NAMALWA (cell line): ENCODE results near the gene CUEDC2.
A peak's percentile ranks its signal among the peaks of the same experiment; 100 is the strongest.

Experiments used
- DNase-seq: peaks from one replicate; pipeline ENCODE4 v3.0.0-alpha.2; 2015; ENCODE audit warnings: low spot score

CUEDC2 gene, protein sequence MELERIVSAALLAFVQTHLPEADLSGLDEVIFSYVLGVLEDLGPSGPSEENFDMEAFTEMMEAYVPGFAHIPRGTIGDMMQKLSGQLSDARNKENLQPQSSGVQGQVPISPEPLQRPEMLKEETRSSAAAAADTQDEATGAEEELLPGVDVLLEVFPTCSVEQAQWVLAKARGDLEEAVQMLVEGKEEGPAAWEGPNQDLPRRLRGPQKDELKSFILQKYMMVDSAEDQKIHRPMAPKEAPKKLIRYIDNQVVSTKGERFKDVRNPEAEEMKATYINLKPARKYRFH

GRCh38 chr10:102432162-102432950 lies at the start of gene CUEDC2:
Gene CUEDC2 (minus strand): TSS chr10:102432574. CDS start chr10:102425188, 7,386 bp downstream.
- DNase-seq: peak; percentile 97

- DNase-seq: no peak
Measured at GRCh38 chr10:102480396-102480795, 48.0 kb upstream of the CUEDC2 start.

GRCh38 chr10:102479651-102480050 lies 47.3 kb upstream of the CUEDC2 start:
- no peak for DNase-seq

- DNase-seq: no peak
Measured at GRCh38 chr10:102476466-102477141, 44.2 kb upstream of the CUEDC2 start.

DNA sequence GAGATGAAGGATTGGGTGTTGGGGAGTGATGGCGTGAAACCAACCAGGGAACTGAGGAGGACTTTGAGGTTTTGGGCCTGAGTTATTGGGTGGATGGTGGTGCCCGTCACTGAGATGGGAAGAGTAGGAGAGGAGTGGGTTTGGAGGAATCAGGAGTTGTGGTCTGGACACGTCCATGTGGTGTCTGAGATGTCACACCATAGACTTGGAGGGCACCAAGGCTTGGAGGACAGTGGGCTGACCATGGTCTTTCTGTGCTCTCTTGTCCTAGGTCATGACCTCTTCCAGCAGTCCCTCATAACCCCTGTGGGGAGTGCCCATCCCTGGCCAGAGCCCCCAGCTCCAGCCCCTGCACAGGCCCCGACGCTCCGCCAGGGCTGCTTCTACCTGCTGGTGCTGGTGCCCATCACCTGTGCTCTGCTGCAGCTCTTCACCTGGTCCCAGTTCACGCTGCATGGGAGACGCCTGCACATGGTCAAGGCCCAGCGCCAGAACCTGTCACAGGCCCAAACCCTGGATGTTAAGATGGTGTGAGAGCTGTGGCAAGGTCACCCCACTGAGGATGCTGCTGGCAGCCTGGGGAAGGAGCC lies 43.2 kb upstream of the CUEDC2 start:
- no peak for DNase-seq

DNA sequence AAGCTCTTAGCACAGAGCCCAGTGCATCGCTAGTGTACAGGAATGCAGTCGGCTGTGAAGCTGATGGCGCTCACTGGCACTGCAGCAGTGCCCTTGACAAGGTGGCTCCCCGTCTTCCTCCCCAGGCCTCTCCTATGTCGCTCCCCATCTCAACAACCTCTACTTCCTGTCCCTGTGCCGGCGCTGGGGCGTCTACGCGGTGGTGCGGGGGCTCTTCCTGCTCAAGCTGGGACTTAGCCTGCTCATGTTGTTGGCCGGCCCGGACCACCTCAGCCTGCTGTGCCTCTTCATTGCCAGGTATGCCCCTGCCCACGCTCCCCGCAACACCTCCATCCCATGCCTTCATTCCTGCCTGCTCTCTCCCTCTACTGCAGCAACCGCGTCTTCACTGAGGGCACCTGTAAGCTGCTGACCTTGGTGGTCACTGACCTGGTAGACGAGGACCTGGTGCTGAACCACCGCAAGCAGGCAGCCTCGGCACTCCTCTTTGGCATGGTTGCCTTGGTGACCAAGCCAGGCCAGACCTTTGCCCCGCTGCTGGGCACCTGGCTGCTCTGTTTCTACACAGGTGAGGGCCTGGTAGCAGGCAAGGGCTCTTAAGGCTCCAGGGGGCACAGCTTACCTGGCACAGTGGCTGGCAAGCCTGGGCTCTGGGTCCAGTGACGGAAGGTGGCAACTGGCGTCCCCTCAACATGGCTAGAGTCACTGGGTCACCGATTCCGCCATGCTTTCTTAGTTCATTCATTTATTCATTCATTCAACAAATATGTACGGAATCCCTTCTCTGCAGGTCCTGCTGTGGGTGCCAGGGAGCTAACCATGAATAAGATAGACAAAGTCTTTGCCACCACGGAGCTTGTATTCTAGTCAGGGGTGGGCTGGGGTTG lies 41.3 kb upstream of the CUEDC2 start:
- no peak for DNase-seq

GRCh38 chr10:102470579-102471546 lies 38.5 kb upstream of the CUEDC2 start:
- no peak for DNase-seq

DNA sequence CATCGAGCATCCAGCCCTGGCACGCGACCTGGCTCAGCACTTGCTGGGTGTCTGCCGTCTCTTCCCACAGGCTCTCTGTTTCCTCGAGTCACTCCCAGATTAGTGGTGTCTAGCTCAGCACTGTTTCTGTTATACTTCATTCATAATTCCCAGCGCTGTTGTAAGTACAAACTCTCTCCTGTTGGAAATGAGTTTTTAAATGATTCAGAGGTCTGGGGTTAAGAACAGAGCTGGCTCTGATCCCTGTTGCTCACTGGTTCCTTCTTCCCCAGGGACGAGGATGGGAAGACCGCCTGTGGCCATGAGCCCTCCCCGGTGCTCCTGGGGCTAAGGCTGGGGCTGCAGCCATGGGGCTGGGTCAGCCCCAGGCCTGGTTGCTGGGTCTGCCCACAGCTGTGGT lies 36.3 kb upstream of the CUEDC2 start:
- no peak for DNase-seq

DNA sequence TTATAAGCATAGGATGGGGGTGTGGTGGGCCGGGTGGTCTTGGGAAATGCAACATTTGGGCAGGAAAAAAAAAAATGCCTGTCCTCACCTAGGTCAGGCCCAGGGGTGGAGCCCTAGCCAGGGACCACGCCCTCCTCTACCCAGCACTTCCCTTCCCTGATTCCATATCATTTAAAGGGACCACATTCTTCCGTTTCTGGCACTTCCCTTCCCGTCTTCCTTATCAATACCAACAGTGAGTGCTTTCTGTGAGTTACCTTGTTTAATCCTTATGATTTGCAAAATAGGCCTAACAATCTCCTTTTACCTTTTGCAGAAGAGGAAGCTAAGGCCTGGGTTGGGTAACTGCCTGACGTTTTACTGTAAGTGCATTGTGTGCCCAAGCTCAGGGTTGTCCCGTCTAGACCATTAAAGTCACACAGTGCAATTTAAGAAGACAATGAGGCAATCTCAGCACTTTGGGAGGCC lies 35.6 kb upstream of the CUEDC2 start:
- no peak for DNase-seq

DNA sequence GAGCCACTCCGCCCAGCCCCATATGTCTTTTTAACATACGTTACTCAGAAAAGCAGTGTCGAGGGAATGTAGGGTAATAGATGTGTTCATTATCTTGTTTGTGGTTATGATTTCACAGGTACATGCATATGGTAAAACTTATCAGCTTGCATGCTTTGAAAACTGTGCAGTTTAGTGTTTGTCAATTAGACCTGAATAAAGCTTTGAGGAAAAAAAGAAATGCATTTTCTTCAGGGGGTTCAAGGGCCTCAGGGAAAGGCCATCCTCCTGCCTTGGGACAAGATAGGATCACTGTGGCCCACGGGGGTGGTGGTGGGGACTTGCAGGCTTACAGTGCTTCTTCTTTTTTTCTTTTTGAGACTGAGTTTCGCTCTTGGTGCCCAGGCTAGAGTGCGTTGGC lies 34.9 kb upstream of the CUEDC2 start:
- no peak for DNase-seq

DNA sequence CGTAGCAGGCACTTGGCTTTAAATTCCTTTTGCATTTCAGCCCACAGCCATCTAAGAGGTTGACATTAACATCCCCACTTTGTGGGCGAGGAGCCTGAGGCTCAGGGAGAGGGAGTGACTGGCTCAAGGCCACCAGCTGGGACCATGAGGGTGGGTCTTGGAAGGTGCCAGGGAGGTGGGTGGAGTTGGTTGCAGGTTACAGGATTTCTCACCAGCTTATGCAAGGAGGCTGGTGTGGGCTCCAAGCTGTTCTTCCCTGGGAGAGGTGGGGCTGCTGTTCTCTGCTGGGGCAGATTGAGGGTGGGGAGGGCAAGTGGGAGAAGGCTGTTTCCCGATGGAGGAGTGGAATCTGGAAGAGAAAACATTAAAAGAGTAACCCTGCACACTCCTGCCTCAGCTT lies 33.1 kb upstream of the CUEDC2 start:
- DNase-seq: no peak

DNA sequence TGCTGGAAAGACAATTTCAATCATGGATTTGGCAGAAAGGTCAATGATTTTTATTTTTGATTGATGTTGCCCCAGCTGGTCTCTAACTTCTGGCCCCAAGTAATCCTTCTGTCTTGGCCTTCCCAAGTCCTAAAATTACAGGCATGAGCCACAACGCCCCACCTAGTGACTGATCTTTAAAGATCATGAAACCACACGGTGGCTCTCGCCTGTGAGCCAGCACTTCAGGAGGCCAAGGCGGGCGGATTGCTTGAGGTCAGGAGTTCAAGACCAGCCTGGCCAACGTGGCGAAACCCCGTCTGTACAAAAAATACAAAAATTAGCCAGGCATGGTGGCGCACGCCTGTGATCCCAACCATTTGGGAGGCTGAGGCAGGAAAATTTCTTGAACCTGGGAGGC lies 31.6 kb upstream of the CUEDC2 start:
- DNase-seq: no peak

- DNase-seq: peak; percentile 50
Measured at GRCh38 chr10:102462512-102463054, 30.2 kb upstream of the CUEDC2 start.

- peak; percentile 93 for DNase-seq
Measured at GRCh38 chr10:102461187-102462054, 29.0 kb upstream of the CUEDC2 start.

- DNase-seq: no peak
Measured at GRCh38 chr10:102460836-102461186, 28.4 kb upstream of the CUEDC2 start.

GRCh38 chr10:102458656-102459055 lies 26.3 kb upstream of the CUEDC2 start:
- DNase-seq: no peak

DNA sequence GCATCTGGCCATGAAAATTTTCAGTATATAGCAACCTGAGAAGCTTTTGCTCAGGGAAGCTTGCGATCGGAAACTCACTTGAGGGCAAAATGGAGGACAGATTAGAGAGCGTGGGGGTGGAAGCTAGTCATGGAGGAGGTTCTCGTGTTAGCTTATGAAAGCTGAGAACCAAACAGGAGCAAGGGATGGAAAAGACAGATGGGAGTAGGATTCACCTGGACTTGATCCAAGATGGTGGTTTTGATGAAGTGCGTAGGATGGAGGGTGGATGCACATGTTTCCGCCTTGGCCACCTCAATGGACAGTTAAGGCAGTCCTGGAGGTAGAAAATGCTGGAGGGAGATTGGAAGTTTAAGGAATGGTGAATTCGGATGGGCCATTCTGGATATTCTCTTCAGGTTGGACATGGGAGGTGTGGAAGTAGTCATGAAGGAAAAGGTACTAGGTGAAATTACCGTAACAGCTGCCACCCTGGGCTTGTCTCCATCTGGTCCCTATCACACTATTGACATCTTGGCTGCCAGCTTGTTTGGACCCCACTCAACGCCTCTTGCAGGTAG lies 25.3 kb upstream of the CUEDC2 start:
- DNase-seq: no peak

- DNase-seq: no peak
Measured at GRCh38 chr10:102455893-102456471, 23.6 kb upstream of the CUEDC2 start.
